Activated T-helper 9 cell treated with anti-CD3 and anti-CD28 coated beads, Interleukin-2, amount 50 U/mL, for 16 hours (primary cell): ENCODE measurements around the gene TBX20.

Experiments
- DNase-seq: peaks from one replicate; pipeline ENCODE4 v3.0.0-alpha.2; 2020; ENCODE audit warnings: low read depth

The TBX20 gene, protein sequence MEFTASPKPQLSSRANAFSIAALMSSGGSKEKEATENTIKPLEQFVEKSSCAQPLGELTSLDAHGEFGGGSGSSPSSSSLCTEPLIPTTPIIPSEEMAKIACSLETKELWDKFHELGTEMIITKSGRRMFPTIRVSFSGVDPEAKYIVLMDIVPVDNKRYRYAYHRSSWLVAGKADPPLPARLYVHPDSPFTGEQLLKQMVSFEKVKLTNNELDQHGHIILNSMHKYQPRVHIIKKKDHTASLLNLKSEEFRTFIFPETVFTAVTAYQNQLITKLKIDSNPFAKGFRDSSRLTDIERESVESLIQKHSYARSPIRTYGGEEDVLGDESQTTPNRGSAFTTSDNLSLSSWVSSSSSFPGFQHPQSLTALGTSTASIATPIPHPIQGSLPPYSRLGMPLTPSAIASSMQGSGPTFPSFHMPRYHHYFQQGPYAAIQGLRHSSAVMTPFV

DNA sequence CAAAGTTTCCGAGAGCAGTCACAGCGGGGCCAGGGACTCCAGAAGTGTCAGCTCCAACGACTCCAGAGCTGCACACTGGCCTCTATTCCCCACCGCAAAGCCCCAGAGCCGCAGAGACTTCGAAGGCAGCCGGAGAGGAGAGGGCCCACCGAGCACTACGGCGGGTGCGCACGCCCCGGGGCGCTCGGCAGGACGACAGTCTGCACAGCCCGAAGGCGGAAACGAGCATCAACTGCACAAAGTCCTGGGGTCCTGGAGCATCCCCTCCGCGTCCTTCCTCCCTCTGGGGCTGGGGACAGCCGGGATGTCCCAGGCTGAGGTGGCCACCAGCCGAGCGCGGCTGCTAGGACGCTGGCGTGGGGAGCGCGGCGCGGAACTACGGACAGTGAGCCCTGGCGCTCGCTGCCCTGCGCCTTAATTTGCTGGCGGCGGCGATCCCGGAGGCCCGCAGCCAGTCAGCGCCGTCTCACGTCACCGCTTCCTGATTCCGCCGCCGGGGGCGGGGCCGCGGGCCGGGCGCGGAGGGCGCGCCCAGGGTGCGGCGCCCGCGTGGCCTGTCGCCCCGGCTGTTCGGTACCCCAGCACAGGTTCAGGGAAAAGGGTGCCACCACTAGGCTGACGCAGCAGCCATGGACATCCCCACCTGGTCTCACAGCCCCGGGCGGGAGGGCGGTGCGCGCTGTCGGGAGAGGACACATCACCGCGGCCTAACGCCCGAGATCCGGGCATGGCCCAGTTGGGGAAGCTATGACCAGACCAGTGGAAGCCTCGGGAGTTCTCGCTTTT, at the start of gene TBX20:
TBX20 (minus strand) TSS at position 391 of the 786 bp plus-strand sequence. CDS start 480 bp downstream, outside the sequence.
- DNase-seq, result no peak

DNA sequence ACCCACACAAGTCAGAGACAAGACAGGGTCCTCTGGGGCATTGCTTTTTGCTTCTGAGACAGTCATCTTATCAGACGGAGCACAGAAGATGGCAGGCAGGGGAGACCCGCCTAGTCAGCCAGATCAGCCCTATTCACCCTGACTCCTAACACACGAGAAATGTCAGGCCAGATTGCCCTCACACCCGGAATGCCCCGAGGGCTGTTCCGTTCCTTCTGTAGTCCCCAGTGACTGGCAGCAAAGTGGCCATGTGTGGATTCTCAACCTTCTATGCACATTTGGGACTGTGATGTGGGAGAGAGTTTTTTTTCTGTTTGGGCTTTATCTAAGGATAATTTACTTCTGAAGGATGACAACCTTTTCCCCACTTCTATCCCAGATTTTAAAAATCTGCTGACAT, 35.5 kb upstream of the TBX20 start:
- no peak for DNase-seq

DNA sequence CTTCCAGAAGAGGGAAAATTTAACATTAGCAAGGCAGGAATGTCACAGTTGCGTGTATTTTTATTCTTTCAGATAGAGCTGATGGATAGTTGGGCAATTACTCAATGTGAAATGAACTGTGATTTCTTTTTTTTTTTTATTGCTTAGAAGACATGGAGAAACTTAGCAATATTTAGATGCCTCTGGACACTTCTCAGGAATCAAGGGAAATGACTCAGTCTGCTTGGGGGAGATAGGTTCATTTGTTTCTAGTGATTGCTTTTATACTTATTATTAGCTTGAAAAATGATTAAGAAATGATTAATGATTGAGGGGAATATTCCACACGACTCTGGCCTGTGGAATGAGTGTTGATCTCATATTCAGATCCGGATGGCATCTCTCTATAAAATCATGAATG, 33.1 kb upstream of the TBX20 start:
- DNase-seq, result no peak

DNA sequence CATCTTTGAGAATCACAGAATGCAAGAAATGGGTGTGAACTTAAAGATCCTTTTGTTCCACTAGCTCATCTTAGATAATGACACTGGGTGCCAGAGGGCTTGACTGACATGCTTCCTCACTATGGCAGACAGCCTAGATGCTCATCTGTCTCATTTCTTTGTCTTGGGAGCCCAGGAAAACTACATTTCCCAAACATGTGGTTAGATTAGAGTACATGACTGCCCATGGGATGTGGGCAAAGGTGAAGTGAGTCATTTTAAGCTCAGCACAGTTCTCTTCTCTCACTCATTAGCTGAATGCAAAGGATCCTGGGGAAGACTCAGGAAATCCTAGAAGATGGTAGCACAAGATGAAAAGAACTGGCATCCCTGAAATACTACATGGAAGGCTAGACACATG, 32.5 kb upstream of the TBX20 start:
- no peak for DNase-seq

DNA sequence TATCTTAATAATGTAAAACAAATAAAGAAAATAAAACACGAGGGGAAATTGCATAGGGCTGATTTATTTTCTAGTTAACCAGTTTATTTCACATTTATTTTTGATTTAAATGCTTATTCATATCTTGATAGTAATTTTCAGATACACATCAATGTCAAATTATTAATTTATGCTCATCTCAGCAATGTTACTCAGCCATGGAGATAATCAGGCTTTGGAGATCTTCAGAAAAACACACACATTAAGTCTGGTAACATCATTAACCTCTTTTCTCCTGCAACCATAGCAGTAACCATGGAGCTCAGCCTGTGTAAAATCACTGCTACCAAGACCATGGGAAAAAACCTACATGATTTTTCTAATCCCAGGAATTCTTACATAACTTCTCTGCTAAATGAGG, 31.9 kb upstream of the TBX20 start:
- DNase-seq, result no peak

DNA sequence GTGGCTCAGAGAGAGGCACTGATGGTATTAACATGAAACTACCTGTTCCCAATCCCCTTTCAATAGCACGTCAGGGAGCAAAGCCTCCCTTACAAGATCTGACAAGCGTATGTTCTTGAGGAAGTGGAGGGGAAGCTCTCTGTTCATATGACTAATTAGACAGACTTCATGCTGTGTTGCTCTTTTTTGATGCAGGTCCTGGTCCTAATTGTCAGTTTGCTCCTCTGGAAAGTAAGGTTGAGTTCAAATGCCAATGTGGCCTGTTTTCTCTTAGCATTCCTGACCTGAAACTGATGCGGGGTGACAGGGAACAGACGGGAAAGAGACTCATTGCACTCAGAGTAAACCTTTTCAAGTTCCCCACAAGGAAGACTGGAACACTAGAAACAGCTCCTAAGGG, 27.0 kb upstream of the TBX20 start:
- no peak for DNase-seq

DNA sequence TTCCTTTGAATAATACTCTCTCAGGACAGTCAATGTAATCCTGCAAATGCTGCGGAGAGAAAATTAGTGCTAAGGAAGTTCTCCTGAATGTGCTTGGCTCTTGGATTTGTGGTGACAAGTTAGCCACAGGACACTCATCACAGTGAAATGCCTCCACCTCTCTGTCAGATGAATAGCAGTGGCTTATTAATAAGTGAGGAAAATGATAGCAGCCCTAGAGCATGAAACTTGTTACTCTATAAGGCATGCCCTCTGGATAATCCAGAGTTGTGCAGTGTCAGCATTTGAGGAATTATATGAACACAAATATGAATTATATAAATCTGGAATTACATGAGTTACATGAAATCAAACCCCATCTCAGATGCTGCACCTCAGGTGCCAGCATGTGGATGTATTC, 23.5 kb upstream of the TBX20 start:
- no peak for DNase-seq

DNA sequence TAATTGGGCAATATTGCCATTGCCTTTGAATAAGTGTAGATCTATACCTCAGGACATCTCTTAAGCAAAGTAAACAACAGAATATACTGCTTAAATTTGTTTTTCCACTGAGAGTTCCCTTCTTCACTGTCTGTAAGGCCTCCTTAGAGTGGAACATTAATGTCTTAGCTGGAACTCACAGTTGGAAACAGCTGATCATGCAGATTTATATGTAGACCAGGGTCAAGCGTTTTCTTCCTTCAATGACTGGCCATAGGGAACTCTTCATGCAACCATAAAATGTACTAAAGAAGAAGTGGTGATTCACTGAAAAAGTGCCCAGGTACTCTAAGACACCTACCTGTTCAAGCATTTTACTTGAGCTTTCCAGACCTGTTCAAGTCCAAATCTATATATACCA, 18.3 kb upstream of the TBX20 start:
- no peak for DNase-seq

DNA sequence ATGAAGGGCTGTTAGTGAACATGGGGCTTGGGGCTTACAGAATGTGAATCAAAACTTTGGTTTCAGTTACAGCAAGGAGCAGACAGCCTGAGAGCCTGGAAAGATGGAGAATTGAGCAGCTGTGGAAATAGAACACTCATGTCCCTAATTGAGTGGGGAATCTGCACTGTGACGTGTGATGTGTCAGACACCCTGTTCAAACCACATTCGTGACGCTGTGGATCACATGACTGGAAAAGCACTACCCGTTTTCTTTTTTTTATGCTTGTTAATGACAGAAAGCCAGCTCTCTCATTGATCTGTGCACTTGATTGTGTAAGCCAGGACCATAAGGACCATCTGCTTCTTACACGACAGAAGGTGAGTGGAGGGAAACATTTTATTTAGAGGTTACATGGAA, 15.1 kb upstream of the TBX20 start:
- DNase-seq, result no peak

DNA sequence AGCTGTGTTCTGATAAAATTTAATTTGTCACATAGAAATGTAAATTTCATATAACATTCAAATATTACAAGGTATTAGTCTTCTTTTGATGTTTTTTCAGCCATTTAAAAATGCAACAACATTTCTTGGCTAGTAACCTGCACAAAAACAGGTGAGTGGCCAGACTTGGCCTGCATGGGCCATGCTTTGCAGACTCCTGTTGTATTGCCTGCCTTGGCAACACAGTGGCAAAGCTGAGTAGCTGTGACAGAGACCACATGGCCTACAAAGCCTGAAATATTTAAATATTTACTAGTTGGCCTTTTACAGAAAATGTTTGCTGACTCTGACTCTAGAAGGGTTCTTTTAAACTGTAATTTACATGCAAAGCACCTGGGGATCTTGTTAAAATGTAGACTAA, 13.5 kb upstream of the TBX20 start:
- no peak for DNase-seq

DNA sequence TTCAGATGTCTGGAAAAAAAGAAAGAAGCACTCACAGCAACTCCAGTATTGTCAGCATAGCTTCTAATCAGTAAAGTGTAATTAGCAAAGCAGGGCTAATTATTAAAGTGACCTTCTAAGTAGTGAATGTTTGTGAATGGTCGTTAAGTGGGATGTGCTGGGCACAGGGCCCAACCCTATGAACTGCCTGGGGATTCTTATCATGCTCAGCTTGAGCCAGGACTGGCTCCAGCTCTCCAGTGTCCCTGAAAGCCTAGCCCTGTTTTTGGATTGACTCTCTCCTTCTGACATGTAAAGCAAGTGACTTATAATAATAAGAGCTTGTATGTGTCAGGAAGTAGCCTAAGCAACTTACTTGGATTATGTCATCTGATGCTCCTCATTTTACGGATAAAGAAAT, 9.5 kb upstream of the TBX20 start:
- no peak for DNase-seq

DNA sequence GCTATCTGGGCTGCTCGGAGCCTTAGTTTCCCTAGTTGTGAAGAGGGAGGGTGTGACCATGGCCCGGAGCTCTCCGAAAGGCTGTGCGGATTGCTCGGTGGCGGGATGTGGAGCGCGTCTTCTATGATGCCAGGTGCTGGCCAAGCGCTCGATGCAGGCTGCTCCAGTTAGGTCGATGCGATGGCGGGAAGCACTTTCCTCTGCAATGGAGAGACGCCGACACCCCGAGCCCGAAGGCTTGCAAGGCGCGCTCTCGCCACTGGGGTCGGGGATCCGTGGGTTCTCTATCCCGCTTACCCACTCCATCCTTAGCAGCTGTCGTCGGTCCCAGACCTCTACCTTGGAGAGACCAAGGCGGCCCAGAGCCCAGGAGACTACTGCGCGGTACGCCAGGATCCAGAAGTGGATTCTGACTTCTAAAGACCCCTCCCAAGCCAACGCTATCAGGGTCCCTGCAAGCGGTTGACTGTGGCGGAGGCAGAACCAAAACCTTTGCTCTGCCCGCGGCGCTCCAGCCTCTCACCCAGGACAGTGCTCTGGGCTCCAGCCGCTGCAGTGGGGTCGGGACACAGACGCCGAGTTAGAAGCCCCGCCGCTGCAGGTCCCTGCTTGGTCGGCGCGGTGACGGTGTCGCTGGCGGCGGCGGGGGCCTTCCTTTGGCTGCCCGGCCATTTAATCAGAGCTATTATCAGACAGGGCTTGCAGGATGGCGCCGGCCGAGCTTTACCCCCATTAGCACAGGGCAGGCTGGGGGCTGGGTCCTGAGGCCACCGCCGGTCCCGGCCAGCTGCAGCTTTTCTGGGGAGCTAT, 7.8 kb upstream of the TBX20 start:
- no peak for DNase-seq

DNA sequence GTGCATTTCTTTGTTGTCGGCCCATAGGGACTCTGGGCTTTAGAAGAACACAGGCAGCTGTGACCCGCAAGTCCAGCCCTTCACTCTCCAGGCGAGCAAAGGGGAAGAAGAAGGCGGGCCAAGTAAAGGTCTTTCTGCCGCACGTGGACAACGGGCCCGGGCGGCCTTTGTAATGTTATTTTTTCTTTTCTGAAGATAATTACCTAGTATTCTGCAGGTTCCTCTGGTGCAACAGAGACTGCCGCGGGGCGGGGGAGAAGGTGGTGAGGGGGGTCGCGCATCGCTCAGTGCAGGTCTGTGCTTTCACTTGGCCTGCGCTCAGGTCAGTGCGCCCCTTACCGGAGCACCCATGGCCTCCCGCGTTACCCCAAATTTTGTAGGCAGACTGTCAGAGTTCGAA, 7.1 kb upstream of the TBX20 start:
- no peak for DNase-seq

DNA sequence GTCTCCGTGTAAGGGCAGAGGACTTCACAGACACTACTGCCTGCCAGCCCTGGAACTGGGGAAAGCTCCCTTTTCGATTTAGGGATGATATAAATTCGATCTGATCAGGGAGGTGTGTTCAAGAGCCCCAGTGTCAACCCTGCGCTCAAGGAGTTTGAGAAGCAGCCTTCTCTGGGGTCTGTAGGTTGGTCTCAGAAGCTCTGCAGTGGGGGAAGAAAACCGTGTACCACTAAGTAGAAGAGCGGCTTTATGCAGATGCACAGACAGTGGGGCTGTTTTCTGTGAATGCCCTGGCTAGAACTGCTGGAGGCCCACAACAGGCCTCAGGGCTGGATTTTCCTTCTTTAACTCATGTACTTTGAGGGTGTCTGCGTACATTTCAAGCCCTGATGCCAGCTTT, 6.3 kb upstream of the TBX20 start:
- no peak for DNase-seq

DNA sequence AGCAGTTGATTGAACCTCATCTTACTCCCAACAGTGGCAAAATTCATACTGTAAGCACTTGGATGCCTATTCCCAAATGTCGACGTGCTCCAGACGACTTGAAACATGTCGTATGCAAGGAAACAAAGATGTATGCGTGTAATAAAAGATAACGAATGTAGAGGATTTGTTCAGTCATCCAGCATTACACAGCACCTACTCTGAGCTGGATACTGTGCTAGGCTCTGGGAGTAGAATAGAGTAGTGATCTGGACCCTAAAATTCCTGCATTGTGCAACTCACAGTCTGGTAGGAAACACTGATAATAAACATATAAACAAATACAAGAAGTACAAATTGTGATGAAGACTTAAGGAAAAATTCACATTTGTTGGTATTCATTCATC, 5.6 kb upstream of the TBX20 start:
- DNase-seq, result no peak

DNA sequence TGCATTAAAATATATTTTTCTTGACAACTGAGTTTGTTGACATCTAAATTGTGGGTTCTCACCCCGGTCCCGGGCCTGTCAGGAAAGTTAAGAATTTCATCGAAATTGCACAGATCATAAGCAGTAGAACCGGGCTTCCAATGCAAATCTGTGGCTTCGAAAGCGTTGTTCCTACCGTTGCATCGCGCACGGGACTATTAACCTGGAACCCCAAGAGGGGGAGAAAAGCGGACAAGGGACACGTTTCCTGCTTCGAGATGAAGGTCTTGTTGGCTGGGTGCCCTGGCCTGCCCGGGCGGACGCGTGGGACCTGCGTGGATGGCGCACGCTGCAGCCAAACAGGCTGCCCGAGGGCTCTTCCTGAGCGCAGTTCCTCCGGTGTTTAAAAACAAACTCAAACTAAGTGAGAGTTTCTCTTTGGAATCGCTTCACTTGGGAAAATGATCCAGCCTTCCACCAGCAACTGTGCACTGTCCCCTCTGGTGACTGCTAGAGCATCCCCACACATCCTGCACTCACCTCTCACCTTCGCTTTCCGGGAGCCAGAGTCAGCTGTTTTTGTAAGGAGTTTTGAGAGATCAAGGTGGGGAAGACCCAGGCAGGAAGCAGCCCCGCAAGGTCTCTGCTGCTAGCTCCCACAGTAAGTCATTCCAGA, 5.1 kb upstream of the TBX20 start:
- DNase-seq, result no peak

DNA sequence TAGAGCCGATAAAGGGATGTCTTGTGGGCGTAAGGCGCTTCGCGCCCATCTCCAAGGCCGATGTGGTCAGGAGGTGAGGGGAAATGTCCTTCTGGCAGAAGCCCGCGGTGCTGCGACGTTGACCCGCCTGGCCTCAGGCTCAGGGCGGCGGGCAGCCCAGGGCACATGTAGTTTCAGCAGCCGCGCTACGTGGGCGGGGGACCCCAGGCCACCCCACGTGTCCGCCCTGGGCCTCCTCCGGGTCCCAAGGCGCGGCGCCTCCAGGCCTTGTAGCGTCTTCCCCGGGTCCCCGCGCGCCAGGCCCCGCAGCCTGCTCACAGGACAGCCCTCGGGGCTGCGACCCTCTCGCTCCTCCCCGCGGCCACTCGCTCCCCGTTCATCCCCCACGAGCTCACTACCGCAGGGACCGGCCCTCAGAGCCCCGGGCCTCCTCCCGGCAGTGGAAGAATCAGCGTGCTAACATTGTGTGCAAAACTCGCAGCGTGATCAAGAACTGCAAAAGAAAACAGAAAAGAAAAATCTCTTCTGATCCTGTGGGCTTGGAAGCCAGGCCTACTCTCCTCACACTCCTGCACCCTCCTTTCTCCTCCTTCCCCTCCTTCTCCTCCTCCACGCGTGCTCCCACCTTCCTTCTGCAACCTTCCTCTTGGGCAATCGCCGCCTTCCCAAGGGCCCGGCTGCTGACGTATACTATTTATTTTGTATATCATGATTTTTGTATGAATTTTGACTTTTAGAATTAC, 4.4 kb upstream of the TBX20 start:
- no peak for DNase-seq

DNA sequence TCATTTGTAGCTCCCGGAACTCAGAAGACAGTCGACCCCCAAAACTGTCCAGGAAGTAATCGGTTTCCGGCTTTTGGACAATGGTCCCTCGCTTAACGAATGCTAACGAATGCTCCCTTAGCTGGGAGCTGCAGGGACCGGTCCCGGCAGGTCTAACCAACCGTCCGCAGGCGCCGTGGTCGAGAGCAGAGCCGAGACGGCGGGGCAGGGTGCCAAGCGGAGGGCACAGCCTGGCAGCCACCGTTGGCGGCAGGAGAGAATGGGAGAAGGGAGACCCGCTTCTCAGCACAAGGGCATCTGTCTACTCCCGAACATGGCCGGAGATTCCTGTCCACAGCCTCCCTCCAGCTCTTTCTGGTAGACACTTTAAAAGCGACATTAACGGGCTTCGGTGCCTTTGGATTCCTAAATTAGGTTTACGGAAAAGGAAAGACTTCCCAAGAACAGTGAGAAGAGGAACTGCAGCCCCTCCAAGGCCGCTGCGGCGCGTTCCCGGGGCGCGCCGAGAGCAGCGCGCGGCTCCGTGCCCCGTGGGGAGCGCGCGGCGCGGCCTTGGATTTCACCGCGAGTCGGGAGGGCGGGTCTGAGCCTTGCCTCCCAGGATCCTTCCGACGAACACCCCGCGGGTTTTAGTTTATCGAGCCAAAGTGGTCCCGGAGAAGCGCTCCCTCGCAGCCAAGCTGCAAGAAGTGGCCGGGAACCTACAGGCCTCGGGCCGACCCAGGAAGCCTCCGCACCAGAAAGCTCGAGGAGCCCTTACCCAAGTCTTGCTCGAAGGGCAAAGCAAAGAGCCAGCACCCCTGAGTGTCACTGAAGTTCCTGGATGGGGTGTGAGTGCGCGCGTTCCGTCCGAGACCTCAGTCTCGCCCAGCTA, 3.6 kb upstream of the TBX20 start:
- no peak for DNase-seq

DNA sequence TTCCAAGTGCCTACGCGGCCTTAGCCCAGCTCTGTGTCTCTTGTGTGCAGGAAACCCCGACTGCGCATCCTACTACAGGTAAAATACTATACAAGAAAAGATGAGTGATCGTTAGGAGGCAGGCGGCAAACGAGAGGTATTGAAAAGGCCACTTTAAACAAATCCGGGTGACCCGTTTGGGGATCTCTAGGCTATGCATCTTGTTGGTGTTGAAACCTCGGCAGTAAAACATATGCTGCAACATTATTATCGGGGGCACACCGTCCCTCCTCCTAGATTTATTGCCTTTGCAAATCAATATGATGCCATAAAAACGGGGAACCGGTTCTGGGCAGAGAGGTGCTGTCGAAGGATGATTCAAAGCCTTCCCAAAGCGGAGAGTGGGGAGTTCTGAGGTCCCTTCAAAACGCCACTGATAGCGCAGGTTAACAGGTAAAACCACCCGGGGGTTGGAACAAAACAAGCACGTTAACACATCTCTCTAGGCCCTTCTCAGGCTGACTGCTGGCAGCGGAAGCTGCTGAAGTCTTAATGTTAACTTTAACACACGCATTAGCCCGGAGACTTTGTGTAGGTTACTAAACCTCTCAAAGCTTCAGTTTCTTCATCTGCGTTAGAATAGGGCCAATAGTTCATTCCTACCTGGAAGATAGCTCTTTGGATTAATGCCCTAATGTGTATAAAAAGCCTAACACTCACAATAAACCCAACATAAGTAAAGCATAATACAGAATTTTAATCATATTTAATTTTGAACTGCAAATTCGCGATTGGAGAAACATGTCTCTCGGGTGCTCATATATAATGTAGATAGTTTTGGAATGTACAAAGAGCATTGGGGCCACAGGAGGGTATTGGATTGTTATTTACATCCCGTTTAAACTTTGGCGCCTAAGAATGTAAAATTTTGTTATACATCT, 2.6 kb upstream of the TBX20 start:
- DNase-seq, result no peak
